ENCODE data around the gene TATDN3.

GRCh38 chr1:212860713-212861581, 69.3 kb downstream of the TATDN3 start:
- TF ChIP-seq PBX3 (CRISPR knock-in tag; IDR thresholded peaks at IDR 0.05) (no peak), ZNF629 (tag by site-specific recombination; IDR thresholded peaks at IDR 0.05) (no peak), ZNF10 (tag by site-specific recombination; IDR thresholded peaks at IDR 0.05) (no peak), CTCF (tag by site-specific recombination; IDR thresholded peaks at IDR 0.05) (no peak), PATZ1 (tag by site-specific recombination; IDR thresholded peaks at IDR 0.05) (no peak)

Measured in HEK293 (cell line).